ENCODE measurements around the gene KCNIP1.

The KCNIP1 gene

DNA sequence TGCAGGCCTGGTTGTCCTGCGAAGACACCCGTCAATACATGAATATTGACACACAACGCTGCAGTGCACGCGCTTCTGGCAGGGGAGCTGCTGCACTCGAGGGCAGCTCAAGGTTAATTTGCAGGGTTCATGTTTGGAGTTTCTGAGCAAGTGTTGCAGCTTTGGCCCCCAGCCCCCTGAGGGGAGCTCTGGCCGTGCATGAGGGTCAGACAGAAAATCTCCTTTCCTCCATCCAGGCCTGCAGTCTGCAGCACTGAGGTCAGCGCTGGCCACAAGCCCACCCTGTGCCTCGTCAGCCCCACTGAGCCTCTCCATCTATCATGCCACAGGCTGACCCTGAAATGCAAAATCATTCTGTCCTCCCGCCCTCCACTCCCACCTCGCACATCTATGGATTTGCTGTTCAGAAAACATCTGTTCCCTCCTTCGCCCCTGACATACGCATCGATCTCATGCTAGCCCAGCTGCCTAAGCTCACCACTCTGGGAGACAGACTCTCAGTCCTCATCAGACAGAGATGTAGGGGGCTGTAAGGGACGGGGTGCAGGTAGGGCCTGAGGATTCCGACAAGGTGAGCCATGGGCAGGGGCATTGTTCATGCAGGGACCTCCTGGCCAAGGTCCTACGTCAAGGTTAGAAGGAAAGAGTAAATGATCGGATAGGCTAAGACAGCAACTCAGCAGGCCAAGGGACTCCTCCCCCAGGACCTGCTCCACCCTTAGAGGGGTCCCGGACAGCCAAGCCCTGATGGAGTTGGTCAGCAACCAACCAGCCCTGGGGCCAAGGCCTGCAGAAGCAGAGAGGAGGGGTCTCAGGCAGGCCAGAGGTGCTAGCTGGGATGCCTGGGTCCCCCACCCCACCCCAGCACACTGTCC is 125.1 kb downstream of the KCNIP1 start:
- no peak for DNase-seq (ENCODE audit: low spot score)

GRCh38 chr5:170629566-170630175 is 125.9 kb downstream of the KCNIP1 start:
- DNase-seq (ENCODE audit: low spot score): no peak

DNA sequence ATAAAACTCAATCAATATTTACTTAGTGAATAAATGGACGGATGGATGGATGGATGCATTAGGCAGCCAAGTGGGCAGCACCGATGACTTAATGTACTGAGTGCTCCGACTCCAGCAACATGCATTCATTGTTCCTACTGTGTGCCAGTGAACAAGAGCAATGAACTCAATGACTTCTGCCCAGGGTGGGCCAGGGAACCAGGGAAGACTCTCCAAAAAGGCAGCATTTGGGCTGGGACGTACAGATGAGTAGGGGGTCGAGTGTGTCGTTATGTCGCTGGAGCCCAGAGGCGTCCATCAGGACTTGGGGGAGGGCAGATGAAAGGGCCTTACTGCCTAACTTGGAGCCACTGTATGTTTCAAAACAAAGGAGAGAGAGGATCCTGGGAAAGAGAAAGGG is 126.4 kb downstream of the KCNIP1 start:
- no peak for DNase-seq (ENCODE audit: low spot score)

DNA sequence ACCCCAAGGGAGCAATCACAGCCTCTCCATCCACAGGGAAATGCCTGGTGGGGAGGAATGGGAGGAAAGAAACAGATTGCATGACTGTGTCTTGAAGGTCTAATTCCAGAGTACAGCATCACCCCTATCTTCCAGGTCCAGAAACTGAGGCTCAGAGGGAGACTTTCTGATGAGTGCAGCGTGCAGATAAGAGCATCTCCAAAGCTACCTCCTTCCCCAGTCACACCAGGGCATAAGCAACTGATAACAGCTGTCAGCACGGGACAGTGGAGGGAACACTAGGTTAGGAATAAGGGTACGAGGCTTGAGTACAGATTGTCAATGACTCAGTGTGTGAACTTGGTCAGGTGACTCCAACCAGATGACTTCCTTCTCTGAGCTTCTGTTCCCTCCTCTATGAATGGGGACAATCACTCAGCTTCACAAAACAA is 126.9 kb downstream of the KCNIP1 start:
- no peak for DNase-seq (ENCODE audit: low spot score)

- DNase-seq (ENCODE audit: low spot score): peak; percentile 40
Observed at GRCh38 chr5:170631466-170632195, 127.8 kb downstream of the KCNIP1 start.

DNA sequence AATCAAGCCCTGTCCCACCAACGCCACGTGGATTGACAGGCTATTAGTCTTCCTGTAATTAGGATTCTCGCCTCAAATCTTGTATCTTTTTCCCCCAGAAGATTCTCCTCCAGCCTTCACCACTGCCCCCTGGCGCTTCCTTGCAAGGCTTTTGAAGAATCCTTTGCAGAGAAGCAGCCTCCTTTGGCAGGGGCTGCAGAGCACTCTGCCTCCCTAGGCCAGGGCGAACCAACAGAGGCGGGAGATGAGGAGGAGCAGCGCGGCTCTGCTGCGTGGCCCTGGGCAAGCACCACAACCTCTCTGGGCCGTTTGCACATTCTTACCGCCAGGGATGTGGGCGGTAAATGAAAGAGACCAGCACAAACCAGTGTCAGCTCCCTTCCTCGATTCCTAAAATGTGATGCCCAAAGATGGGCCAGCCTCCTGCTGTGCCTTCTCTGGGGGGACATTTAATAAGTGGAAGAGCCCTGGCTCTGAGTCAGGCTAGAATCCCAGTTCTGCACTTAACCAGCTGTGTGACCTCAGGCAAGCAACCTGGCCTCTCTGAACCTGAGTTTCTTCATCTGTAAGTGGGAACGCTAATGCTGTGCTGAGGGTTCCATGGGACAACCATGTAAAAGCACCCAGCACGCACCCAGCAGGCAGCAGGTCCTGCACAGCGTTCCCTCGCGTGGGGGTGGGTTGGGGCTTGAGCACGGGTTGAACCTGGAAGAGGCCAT is 128.6 kb downstream of the KCNIP1 start:
- DNase-seq (ENCODE audit: low spot score): no peak

GRCh38 chr5:170632985-170633234 is 129.1 kb downstream of the KCNIP1 start:
- no peak for DNase-seq (ENCODE audit: low spot score)

DNA sequence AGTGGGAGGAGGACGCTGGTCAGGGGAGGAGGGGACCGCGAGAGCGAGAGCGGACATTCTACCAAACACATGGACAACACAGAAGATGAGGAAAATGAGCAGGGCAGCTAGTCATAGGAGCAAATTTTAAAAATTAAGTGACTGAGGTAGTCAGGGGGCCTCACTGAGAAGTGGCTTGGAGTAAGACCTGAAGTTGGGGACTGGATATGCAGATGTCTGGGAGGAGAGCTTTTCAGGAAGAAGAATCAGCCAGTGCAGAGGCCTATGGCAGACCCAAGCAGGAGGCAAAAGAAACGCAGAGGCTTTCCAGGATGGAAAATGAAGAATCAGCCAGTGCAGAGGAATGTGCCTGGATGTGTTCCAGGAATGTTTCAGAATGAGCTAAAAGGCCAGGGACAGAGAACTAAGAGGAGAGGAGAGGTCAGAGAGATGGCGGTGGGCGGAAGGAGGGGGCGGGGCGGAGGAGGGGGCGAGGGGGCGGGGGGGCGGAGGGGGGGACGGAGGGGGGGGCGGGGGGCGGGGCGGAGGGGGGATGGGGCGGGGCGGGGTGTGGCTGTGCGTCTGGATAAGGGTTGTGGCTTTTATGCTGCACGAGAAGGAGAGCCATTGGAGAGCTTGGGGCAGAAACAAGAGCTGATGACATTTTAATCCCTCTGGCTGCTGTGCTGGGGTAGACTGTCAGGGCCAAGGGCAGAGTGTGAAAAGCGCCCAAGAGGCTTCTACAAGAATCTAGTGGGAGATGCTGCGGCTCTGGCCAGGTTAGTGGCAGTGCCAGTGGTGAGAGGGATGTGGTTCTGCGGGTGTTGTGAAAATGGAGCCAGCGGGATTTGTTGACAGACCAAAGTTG is 129.6 kb downstream of the KCNIP1 start:
- peak; percentile 85 for DNase-seq (ENCODE audit: low spot score)

DNA sequence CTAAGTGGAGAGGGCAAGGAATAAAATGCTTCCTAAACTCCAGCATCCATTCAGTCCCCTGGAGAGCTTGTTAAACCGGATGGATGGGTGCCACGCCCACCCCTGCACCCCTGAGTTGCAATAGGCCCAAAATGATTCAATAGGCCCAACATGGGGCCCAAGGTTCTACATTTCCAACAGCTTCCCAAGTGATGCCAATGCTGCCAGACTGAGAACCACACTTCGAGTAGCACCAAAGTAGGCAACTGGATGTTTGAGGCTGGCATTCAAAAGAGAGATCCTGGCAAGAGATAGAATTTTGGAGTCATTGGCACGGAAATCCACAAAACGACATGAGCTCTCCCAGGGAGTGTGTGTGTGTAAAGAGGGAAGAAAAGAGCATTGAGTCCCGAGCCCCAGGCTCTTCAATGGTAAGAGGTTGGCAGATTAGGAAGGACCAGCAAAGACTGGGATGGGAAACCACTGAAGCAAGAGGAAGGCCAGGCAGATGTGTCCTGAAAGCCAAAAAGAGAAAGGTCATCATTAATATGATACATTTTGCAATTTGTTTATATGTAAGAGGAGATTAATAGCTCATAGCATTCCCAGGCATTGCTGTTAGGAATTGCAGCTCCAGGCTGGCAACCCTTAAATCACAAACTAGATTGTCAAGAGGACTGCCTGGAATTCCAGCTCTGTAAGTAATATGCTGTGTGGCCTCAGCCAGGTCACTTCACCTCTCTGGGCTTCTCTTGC is 130.6 kb downstream of the KCNIP1 start:
- no peak for DNase-seq (ENCODE audit: low spot score)

DNA sequence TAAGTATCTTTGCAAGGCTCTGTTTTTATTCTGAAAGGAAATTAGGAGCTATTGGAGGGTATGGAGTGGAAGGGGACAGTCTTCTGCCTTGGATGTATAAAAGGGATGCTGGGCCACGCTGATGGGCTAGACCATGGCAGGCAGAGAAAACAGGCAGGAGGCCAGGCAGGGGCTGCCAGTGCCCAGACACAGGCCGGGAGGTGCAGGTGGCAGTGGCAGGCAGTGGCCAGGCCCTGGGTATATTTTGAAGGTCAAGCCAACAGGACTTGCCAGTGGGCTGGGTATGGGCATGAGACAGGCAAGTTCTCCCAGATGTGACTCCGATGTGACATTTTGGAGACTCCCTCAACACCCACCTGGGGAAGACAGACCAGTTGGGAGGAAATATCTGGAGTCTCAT is 131.9 kb downstream of the KCNIP1 start:
- DNase-seq (ENCODE audit: low spot score): no peak

DNA sequence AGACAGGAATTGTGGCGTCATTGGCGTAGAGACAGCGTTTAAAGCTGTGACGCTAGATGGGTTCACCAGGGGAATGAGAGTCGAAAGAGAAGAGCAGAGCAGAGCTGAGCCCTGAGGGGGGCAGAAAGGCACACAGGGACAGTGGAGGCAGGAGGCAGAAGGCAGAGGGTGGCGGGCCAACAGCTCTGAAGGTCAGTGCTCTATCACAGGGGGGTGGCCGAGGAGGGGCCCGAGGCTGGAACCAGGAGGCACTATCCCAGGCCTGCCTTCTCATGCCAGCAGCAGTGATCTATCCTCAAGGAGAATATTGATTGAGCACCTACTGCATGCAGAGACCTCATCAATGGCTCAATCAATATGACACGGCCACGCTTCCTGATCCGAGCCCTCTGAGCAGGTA is 132.4 kb downstream of the KCNIP1 start:
- no peak for DNase-seq (ENCODE audit: low spot score)

DNA sequence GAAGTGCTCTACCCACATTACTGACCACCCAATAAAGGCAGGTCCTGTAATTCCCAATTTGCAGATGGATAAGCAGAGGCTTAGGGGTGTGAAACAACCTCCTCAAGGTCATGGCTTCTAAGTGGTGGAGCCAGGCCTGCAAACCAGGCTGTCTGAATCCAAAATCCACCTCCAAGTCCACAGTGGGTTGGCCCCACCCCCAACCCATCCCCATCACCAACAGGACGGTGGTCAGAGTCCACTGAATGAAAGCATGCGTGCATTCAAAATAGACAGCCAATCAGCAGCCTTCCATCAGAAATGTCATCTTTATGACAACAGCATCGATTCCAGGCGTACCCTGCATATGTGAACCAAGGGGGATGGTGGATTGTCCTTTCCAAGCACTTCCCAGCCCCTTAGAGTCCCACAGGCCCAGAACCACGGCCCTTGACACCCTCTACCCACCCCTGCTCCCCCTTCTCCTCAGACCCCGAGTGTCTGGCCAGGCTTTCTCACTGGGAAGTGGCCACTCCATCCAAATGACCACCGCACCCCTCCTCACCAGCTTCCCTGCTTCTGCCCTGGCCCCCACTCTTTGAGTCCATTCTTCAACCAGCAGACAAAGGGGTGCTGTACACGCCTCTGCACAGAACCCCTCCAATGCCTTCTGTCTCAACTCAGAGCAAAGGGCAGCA is 133.1 kb downstream of the KCNIP1 start:
- DNase-seq (ENCODE audit: low spot score): no peak

DNA sequence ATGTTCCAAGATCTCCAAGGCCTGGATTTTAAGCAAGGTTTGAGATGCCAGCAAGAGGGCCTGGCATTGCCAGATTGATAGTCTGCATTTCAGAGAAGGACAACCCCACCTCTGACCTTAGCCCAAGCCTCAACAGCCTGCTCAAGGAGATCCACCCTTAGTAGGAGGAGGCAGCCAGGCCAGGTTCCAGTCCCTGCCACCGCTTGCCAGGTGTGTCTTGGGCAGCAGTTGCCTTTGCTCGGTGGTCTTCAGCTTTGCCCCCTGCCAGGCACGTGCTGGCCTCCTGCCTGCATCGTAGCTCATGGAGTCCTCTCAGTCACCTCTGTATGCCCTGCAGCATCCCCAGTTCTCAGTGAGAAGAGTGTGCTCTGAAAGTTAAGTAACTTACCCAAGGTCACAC is 134.2 kb downstream of the KCNIP1 start:
- no peak for DNase-seq (ENCODE audit: low spot score)

DNA sequence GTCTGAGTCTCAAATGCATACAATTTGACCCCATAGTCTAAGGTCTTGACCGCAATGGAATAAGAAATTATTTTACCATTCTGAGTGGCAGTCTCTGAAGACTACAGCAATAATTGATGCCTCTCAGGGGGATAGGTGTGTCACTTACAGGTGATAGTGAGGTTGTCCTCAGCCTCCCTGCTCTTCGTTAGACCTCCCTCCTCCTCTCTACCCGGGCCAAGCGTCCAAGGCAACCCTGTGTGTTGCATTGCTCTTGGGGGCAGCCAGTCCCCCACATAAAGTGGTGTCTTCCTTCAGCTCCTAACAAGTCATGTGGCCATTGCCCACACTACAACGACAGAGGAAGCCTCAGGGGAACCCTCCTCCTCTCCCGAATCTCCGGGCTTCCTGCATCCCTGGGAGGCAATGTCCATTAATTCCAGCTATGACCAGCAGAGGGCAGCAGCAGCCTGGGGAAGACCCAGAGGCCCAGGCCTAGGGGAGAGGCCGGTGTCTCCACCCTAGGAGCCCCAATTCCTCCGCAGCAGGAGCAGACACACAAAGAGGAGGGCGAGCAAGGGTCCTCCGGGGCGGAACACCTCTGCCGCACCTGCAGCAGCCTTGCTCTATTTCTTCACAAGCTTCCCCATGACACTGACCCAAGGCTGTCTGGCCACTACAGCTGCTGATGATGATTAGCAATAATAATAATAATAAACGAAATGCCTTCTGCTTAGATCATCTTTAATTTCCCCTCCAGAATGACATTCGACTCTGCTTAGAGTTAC is 134.8 kb downstream of the KCNIP1 start:
- DNase-seq (ENCODE audit: low spot score): peak; percentile 56

GRCh38 chr5:170639221-170639925 is 135.6 kb downstream of the KCNIP1 start:
- no peak for DNase-seq (ENCODE audit: low spot score)

- no peak for DNase-seq (ENCODE audit: low spot score)
Observed at GRCh38 chr5:170640731-170641588, 137.1 kb downstream of the KCNIP1 start.

DNA sequence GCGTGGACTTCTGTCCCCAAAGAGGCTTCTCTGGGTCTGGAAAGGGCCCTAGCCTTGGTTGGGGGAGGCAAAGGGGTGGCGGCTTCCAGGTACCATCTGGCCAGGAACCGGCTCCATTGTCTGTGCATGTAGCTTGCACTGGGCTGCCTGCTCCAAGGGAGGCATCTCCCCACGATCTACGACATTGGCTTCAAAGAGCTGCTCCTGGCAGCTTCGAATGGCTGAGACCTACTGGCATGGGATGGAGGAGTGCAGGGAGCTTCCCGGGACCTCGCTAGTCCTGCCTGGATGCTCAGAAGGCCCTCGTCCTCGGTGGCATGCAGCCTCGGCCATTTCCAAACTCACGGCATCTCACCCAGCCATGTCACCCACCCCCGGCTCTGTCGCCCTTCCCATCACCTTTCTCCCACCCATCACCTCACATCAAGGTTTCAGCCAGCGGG is 137.8 kb downstream of the KCNIP1 start:
- no peak for DNase-seq (ENCODE audit: low spot score)
